CD1c-positive myeloid dendritic cell (primary cell): Measurements from ENCODE around the gene SLC22A31.

Experiments used
- DNase-seq: peaks from one replicate; pipeline ENCODE4 v3.0.0-alpha.2; 2016; ENCODE audit errors: extremely low spot score

SLC22A31 gene

DNA sequence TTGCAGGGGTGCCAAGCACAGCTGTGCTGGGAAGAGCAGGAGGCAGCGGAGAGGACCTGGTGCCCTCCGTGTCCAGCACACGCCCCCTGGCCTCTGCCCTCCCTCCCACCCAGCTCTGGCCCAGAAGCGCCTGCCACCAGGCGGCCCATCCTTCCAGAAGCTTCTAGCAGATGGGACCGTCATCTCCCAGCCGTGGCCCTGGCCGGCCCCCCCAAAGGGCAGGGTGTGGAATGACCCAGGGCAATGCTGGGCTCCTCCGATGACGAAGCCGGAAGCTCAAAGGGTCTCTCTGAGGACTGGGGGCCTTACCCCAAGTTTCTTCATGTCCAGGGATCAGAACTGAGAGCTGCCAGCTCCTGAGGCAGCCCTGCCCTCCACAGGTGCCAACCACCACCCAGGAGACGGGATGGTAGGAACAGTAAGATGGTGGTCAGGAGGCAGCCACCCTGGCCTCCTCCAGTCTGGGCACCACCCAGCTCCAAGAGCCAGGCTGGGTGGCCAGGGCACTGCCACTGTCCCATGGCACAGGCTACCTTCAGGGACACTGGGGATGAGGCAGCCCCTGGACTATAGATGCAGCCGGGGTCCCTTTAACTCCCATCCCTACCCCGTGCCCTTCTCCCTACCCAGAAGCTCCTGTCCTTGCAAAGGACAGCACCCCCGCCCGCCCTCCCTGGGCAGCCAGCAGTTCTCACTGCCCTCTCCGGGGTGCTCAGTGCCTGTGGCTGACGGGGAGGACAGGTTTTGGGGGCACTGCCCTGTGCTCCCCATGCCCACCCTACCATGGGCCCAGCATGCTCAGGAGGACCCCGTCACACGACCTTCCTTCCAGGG, 35.3 kb downstream of the SLC22A31 start:
- DNase-seq: no peak

DNA sequence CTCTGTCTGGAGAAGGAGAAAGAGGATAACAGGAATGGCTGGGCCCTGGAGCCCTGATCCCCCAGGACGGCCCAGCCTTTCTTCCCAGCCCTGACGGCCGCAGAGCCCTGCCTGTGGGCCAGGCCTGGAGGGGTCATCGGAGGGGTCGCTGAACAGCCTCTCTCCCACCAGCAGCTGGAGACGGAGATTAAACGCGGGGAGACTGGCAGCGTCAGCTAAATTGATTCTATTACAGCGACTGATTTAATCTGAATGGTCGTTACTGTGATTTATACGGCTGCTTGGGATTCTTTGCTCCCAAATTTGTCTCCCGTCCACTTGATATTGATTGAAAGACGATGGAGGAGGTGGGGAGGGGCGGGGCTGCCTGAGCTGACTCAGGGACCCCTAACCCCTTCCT, 35.9 kb downstream of the SLC22A31 start:
- no peak for DNase-seq

DNA sequence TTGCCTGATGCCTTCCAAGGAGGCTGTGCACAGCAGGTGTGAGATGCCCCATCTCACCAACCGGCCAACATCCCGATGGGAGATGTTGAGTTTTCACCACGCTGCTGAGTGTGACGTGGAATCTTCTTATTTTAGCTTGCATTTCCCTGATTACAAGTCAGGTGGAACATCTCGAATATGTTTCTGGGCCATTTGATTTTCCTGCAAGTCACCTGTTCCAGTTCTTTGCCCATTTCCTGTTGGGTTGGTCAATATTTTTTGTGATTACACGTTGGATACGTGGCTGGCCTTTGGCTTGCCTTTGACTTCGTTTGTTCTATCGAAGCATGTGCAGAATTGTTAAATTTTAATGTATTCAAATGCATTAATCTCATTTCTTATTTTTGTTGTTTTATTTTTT, 37.0 kb downstream of the SLC22A31 start:
- no peak for DNase-seq

DNA sequence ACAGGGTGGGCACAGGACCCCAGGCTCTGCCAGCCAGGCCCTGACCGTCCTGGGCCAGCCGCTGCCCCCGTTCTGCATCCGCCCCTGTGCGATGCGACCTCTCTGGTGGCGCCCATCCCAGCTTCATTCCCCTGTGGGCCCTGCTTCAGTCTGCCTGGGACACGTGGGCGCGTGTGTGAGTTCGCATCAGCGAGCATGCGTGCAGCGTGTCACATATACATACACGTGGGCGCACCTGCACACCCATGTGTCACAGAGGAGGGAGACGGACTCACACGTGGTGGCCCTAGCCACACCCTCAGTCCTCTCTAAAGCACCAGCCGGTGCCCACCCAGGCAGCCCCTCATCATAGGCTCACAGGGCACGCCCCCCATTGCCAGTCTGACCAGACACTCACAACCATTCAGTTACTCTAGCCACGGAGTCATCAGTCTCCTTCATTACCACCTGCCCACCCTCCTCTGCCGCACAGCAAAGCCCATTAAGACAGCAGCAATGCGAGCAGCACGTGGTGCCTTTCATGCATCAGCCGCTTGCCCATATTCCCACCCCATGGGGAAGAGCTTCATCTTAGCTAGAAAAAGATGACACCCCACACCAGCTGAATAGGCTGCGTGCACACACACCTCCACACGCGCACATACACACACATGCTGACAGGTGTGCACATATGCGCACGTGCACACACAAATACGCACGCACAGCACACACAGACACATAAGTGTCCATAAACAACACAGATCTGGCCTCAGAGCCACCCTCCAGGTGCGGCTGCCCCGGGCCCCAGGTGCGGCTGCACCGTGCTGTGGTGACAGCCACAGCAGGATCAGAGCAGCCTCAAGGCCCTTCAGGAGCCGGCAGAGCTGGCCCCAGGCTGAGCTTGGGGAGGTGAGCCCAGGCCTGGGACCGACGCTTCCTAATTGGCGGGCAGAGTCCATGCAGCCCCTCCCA, 38.3 kb downstream of the SLC22A31 start:
- no peak for DNase-seq

DNA sequence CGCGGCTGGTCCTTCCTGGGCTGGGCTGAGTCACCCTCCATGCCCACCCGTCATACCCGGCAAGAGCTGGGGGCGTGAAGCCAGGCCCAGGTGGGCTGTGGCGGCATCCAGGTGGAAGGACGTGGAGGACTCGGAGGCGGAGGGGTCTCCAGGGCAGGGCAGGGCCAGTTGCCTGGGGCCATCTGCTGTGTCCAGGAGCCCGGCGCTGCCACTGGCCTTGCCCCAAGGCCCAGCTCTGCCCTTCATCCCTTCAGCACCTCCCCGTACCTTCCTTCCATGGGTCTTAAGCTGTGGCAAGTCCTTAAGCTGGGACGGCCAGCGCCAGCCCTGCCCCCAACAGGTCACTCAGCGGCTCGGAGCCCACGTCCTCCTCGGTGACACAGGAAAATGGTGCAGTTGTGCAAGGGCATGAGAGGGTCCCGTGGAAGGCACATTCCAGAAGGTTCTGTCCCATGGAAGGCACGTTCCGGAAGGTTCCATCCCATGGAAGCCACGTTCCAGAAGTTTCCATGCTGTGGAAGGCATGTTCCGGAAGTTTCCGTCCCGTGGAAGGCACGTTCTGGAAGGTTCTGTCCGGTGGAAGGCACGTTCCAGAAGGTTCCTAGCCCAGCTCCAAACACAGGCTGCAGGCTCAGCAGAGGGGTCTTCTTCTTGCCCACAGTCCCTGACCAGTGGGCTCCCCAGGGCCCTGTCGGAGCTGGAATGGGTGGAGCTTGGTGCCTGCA, 39.2 kb downstream of the SLC22A31 start:
- DNase-seq: no peak

DNA sequence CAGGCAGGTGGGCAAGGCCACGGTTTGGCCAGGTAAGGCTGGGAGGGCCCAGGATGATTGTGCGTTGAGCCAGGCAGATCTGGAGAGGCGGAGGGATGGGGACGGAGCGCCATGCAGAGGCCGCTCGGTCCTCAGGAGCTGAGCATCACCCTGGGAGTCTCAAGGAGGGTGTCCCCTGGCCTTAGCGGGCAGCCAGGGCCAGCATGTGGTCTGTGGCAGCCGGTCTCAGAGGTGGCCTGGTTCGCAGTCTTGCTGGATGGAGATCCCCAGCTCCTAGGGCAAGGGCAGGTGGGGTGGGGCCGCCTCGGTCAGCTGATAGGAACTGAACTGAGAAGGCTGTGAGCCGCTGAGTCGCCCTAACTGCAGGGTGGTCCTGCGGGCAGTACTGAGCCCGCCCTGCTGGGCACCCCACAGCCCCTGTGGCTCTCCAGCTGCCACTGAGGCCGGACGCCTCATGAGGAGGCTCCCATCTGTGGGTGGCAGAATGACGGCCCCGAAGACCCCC, 40.4 kb downstream of the SLC22A31 start:
- no peak for DNase-seq

DNA sequence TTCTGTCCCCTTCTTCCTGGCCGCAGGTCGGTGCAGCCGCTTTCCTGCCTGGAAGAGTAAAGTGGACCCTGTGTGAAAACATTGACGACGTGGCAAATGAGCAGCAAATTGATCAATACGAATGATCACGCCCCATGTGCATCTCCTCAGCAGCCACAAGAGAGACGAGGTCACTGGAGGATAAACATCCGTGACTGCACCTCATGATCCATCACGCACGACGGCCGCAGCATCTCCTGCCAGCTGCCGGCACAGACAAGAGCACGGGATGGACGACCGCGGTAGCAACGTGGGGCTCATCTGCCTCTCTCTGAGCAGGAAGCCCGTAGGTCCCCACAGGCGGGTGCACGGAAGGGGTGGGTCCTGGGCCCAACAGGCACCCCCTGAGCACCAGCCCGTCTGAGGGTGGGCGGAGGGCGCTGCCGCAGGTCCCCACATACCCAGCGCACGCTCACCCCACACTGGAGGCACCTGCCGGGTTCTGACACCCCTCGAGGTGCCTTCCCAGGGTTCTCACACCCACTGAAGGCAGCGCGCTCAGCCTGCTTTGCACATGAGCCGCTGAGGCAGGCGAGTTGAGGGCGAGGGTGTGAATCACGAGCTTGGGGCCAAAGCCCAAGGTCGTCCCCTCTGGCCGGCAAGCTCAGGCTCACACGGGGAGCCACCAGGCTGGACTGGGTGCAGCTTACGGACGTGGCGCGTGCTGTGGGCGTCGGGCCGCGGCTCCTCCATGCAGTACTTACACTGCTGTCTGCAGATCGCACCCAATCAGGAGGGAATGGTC, 41.1 kb downstream of the SLC22A31 start:
- no peak for DNase-seq

DNA sequence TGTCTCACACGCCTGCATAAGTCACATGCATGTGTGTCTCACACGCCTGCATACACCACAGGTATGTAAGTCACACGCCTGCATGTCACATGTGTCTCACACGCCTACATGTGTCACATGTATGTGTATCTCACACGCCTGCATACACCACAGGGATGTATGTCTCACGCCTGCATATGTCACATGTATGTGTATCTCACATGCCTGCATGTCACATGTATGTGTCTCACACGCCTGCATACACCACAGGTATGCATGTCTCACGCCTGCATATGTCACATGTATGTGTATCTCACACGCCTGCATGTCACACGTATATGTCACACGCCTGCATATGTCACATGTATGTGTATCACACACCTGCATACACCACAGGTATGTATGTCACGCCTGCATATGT, 42.6 kb downstream of the SLC22A31 start:
- DNase-seq: no peak

DNA sequence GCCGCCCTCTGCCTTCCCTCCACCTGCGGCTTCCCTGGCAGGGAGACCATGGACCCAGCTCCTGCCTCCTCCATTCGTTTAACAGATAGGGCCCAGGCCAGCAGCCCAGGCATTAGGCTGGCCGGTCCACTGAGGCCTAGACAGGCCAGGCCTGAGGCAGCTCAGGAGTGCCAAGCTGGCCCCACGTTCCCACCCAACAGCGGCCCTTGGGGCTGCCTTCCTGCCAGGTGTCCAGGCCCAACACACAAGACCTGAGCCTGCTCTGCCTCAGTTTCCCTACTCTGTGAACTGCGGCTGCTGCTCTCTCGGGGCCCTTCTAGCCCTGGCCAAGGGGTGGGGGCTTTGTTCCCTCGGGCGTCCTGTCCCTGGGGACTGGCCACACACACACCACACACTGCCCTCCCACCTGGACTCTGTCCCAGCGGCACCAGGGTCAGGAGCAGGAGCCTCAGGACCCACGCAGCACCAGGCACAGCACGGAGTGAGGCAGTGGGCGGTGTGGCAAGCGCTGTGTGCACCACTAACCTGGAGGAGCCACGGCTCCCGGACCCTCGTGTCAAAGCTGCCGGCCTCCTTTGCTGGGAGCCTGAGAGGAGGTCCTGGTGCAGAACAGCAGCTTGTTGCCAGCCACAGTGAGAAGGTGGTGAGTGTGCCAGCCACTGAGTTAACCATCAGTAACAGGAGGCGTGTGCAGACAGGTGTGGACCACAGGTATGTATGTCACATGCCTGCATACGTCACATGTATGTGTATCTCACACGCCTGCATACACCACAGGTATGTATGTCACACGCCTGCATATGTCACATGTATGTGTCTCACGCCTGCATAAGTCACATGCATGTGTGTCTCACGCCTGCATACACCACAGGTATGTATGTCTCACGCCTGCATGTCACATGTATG, 43.3 kb downstream of the SLC22A31 start:
- no peak for DNase-seq

DNA sequence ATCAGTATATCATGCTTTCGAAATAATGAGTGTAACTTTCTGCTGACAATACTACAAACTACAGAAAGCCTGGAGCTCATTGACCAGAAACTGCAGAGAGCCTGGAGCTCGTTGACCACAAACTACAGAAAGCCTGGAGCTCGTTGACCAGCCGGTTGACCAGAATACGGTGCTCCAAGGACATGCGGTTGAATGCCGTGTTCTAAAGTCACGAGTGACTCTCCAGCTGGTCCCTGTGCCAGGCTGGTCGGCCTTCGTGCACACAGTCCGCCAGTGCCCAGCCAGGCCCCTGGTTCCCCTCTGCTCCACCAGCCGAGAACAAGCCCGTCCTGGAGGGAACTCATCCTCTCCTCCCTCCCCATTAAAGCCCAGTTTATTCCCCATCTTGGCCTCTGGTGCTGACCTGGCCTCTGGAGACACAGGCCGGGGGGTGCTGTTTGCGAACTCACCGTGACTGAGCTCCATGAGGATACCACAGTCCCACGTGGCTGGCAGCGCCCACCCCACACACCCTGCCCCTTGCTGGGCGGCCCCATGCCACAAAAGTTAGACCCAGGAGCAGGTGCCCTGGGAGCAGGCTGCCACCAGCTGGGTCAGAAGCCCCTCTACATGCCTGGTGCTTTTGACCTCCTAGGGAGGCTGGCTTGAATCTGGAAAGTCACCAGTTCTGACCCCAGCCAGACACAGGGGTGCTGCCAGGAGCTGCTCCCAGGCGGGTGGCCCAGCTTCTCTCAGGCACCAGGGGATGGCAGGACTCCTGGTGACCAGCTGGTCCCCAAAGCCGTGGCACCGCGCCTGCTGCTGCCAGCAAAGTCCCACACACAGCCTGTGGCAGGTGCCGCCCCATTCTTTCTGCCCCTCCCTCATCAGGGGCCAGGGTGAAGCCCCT, 44.2 kb downstream of the SLC22A31 start:
- DNase-seq: no peak

DNA sequence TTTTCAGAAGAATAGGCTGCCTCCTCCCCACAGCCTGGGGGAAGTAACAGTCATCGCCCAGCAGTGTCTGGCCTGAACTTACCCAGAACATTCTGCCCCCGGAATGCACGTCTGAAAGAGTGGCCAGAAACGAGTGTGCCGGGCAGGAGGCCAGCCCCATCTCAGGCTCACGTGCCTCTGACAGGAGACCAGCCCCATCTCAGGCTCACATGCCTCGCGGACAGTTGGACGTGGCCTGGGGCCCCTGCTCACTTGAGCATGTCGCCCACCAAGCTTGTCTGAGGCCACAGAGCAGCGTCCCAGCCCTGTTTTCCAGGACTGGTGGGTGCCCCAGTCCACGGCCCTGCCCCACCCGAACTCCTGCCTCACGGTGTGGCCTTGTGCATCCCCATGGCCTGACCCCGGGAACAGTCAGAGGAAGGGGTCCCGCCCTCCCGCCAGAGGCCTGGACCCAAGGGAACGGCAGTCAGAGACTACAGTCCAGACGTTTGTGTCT, 45.1 kb downstream of the SLC22A31 start:
- DNase-seq: no peak

DNA sequence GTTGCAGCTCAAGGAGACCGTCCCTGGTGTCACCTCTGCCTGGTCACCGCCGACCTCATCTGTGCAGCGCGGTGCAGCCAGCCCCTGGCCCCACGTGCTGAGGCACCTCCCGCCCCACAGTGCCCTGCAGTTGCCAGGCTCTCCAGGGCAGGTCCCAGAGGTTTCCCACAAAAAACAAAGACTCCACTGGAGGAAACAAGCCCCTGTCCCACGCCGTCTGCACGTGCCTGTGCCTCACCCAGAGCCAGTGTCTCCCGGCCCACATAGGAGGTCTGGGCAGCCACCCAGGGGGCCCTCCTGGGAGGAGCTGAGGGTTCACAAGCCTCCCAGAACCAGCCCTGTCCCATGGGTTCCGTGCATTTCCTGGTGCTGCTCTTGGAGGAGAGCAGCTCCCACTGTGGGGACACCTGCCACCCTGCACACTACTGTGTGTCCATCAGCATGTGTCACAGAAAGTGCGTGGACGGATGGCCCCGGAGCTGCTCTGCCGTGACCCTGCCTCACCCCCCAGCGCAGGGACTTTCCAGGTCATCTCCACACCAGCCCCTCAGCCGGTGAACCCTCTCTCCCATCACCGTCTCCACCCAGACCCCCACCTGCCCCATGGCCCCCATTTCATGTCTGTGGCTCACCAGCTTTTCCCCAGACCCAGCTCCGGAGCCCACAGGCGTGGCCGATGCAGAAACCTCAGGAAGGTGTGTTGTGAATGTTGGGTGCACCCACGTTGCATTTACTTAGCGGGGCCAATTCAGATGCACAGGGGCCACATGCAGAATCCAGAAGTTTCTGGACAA, 45.8 kb downstream of the SLC22A31 start:
- no peak for DNase-seq

DNA sequence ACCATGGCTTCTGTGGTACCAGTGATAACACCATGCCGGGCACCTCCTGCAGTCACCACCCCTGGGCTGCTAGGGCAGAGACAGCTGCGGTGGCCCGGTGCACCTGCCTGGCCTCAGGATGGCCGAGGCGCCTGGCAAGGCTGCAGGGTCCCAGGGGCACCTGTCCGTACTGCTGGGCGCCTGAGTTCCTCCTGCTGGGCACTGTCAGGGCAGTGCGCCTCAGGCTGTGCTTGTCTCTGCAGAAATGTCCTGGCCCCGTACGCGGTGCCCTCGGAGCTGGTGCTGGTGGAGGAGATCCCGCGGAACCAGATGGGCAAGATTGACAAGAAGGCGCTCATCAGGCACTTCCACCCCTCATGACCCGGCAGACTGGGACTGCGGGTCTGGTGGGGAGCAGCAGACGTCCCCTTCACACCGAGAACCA, 46.5 kb downstream of the SLC22A31 start:
- no peak for DNase-seq

DNA sequence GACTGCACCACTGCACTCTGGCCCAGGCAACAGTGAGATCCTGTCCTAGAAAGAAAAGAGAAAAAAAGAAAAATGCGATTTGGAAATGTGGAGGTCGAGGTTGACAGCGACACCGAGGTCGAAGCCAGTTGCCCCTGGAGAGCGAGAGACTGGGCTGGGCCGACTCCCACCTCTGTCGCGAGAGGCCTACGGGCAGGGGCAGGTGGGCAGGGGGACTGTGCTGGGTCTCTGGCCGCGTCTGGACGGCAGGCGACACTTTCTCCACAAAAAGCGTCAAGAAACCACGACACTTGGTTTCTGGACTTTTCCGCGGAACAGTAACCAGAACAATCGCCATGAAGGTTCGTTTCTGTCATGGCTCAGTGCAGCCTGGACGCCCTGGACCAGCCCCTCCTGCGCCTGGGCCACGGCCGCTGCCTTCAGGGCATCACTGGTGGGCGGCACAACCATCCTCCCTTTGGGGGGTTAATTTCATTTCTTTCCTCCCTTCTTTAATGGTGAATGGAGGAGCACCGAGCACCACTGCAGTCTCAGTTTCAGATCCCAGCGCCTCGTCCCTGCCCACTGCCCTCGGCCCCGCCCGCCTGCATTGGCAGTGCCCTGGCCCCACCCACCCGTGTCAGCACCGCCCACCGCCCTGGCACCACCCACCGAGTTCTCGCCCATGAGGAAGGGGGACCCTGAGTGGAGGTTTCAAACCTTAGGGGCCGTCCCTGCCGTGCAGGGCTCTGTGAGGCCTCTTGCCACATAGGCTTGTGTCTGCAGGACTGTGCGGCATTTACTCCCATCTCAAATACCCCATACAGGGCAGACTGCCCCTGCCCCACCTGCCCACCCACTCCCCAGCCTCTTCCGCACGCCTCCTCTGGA, 47.3 kb downstream of the SLC22A31 start:
- peak; percentile 43 for DNase-seq

DNA sequence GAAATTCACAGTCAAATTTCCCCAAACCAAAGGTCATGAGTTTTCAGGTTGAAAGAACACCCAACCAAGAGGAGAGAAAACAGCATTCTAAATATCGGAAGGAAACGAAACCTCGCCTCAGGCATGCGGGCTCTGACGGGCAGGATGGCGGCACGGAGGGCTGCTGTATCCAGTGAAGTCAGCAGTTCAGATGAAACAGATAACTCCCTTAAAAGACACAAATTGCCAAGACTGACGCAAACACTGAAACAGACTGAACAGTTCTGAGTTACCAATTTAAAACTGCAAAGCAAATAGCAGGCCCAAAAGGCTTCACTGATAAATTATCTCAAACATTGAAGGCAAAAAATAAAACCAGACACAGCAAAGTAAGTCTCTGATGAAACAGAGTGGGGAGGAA, 49.4 kb downstream of the SLC22A31 start:
- DNase-seq: no peak

DNA sequence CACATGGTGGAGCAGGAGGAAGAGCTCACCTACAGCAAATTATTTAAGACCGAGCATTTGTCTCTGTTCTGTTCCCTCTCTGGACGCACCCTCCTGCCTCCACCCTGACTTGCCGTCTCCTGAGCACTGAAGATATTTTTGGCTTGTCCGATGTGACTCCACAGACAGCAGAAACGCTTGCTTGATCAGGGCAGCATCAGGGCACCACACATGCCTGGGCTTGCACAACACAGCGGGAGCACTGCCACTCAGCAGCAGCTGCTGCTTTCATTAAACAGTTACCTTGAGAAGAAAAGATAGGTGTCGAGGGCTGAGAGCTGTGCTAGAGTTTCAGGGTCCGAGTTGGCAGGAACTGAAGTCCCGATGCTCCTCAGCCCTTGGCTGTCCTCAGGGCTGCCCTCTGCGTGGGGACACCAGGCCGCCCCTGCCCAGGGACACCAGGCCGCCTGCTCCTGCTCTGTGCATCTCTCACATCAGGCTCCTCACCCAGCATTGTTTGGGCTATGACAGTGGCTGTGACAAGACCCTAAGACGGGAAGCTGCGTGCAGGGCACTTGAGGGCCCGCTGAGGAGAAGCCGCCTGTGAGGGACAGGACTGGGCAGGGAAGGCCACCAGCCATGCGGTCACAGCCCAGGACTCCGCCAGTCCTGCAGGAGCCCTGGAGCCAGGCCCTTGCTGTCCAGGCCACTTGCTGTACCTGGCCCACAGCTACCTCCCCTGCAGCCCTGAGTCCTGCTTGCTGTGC, 50.1 kb downstream of the SLC22A31 start:
- no peak for DNase-seq
